NCI-H2107 treated with DMSO at 0.1 percent for 48 hours (cell line): Measurements from ENCODE around the gene RBMS3.

Experiments used
- DNase-seq: peaks from one replicate; lab custom pipeline; 2025; ENCODE audit not compliant: unreplicated experiment; lab: John Stamatoyannopoulos, UW

RBMS3 gene

GRCh38 chr3:29701326-29701983, 420.6 kb downstream of the RBMS3 start:
- DNase-seq: no peak

- peak; percentile 67 for DNase-seq
Observed at GRCh38 chr3:29705906-29706844, 425.3 kb downstream of the RBMS3 start.

- DNase-seq: no peak
Observed at GRCh38 chr3:29708884-29709283, 428.0 kb downstream of the RBMS3 start.

- DNase-seq: no peak
Observed at GRCh38 chr3:29711255-29711771, 430.4 kb downstream of the RBMS3 start.

- DNase-seq: no peak
Observed at GRCh38 chr3:29716213-29716612, 435.3 kb downstream of the RBMS3 start.

- no peak for DNase-seq
Observed at GRCh38 chr3:29718661-29719065, 437.8 kb downstream of the RBMS3 start.

GRCh38 chr3:29720665-29721064, 439.8 kb downstream of the RBMS3 start:
- DNase-seq: no peak

GRCh38 chr3:29721789-29722188, 440.9 kb downstream of the RBMS3 start:
- no peak for DNase-seq

- DNase-seq: no peak
Observed at GRCh38 chr3:29731050-29731449, 450.2 kb downstream of the RBMS3 start.

GRCh38 chr3:29741231-29741630, 460.4 kb downstream of the RBMS3 start:
- DNase-seq: no peak

- DNase-seq: no peak
Observed at GRCh38 chr3:29745232-29745870, 464.5 kb downstream of the RBMS3 start.

- DNase-seq: no peak
Observed at GRCh38 chr3:29746163-29746760, 465.4 kb downstream of the RBMS3 start.

- DNase-seq: no peak
Observed at GRCh38 chr3:29747991-29748390, 467.1 kb downstream of the RBMS3 start.

GRCh38 chr3:29751647-29752314, 470.9 kb downstream of the RBMS3 start:
- no peak for DNase-seq

GRCh38 chr3:29754346-29754745, 473.5 kb downstream of the RBMS3 start:
- DNase-seq: no peak

GRCh38 chr3:29755416-29755815, 474.5 kb downstream of the RBMS3 start:
- no peak for DNase-seq

- DNase-seq: no peak
Observed at GRCh38 chr3:29757054-29757777, 476.3 kb downstream of the RBMS3 start.

GRCh38 chr3:29758108-29758433, 477.2 kb downstream of the RBMS3 start:
- no peak for DNase-seq

GRCh38 chr3:29758434-29759322, 477.8 kb downstream of the RBMS3 start:
- DNase-seq: no peak
